GM18502 (cell line): Measurements from ENCODE around the gene ROR2.
"Not testable (repeated sequence)": the region's sequence is repeated elsewhere in the genome, so short reads cannot be mapped to it uniquely, and the experiment has no call there.

Source experiments
- ATAC-seq: cut with Tn5 transposase; IDR thresholded peaks from one replicate; pipeline ENCODE4 v1.9.1; 2021; ENCODE audit warnings: mild to moderate bottlenecking; ENCODE audit not compliant: unreplicated experiment, poor library complexity

ROR2 gene

GRCh38 chr9:91809581-91810285 is 140.3 kb downstream of the ROR2 start:
- ATAC-seq: no peak

- no peak for ATAC-seq
Measured at GRCh38 chr9:91807643-91808246, 142.3 kb downstream of the ROR2 start.

GRCh38 chr9:91805031-91805430 is 145.0 kb downstream of the ROR2 start:
- ATAC-seq: no peak

GRCh38 chr9:91803970-91804752 is 145.9 kb downstream of the ROR2 start:
- no peak for ATAC-seq

GRCh38 chr9:91803151-91803940 is 146.7 kb downstream of the ROR2 start:
- no peak for ATAC-seq

- no peak for ATAC-seq
Measured at GRCh38 chr9:91802391-91802790, 147.6 kb downstream of the ROR2 start.

- no peak for ATAC-seq
Measured at GRCh38 chr9:91800473-91801030, 149.5 kb downstream of the ROR2 start.

GRCh38 chr9:91799113-91799744 is 150.8 kb downstream of the ROR2 start:
- ATAC-seq: no peak

- ATAC-seq: not testable (repeated sequence)
Measured at GRCh38 chr9:91798273-91799112, 151.5 kb downstream of the ROR2 start.

- not testable (repeated sequence) for ATAC-seq
Measured at GRCh38 chr9:91797517-91797916, 152.5 kb downstream of the ROR2 start.

- ATAC-seq: not testable (repeated sequence)
Measured at GRCh38 chr9:91796516-91796915, 153.5 kb downstream of the ROR2 start.

- no peak for ATAC-seq
Measured at GRCh38 chr9:91795598-91796241, 154.3 kb downstream of the ROR2 start.

GRCh38 chr9:91793371-91793770 is 156.7 kb downstream of the ROR2 start:
- not testable (repeated sequence) for ATAC-seq

- no peak for ATAC-seq
Measured at GRCh38 chr9:91790917-91791316, 159.1 kb downstream of the ROR2 start.

GRCh38 chr9:91789941-91790340 is 160.1 kb downstream of the ROR2 start:
- no peak for ATAC-seq

GRCh38 chr9:91787931-91788330 is 162.1 kb downstream of the ROR2 start:
- ATAC-seq: no peak

- ATAC-seq: no peak
Measured at GRCh38 chr9:91786132-91786896, 163.7 kb downstream of the ROR2 start.

- no peak for ATAC-seq
Measured at GRCh38 chr9:91785447-91785842, 164.6 kb downstream of the ROR2 start.
